NCI-H510A (cell line): ENCODE results near the gene KRT4.

Experiments
- DNase-seq: peaks from one replicate; lab custom pipeline; 2025; lab: John Stamatoyannopoulos, UW

Gene KRT4

GRCh38 chr12:52792185-52793029 is 21.5 kb downstream of the KRT4 start:
- no peak for DNase-seq

- DNase-seq: no peak
Observed at GRCh38 chr12:52791271-52792184, 22.4 kb downstream of the KRT4 start.

- no peak for DNase-seq
Observed at GRCh38 chr12:52790427-52791270, 23.3 kb downstream of the KRT4 start.

GRCh38 chr12:52789637-52790426 is 24.1 kb downstream of the KRT4 start:
- no peak for DNase-seq

GRCh38 chr12:52788876-52789636 is 24.9 kb downstream of the KRT4 start:
- DNase-seq: no peak

- no peak for DNase-seq
Observed at GRCh38 chr12:52788192-52788875, 25.6 kb downstream of the KRT4 start.

GRCh38 chr12:52787324-52788191 is 26.4 kb downstream of the KRT4 start:
- no peak for DNase-seq

- no peak for DNase-seq
Observed at GRCh38 chr12:52784909-52785308, 29.0 kb downstream of the KRT4 start.

- no peak for DNase-seq
Observed at GRCh38 chr12:52783563-52784316, 30.2 kb downstream of the KRT4 start.

GRCh38 chr12:52782502-52782901 is 31.4 kb downstream of the KRT4 start:
- DNase-seq: no peak

GRCh38 chr12:52781399-52782082 is 32.4 kb downstream of the KRT4 start:
- DNase-seq: no peak

GRCh38 chr12:52779914-52780313 is 34.0 kb downstream of the KRT4 start:
- DNase-seq: no peak

GRCh38 chr12:52778833-52779232 is 35.1 kb downstream of the KRT4 start:
- no peak for DNase-seq

GRCh38 chr12:52777566-52777965 is 36.4 kb downstream of the KRT4 start:
- DNase-seq: no peak

GRCh38 chr12:52776913-52777395 is 37.0 kb downstream of the KRT4 start, which contains the start of gene KRT76:
KRT76 (minus strand) TSS chr12:52777345; CDS start chr12:52777291, 54 bp downstream.
- DNase-seq: no peak

- no peak for DNase-seq
Observed at GRCh38 chr12:52776435-52776834, 37.5 kb downstream of the KRT4 start.

GRCh38 chr12:52774629-52775250 is 39.2 kb downstream of the KRT4 start:
- DNase-seq: no peak
